GM19438 (cell line): ENCODE results near the gene MAPT.

Source experiments
- ATAC-seq: cut with Tn5 transposase; IDR thresholded peaks from one replicate; pipeline ENCODE4 v1.9.1; 2021; ENCODE audit warnings: low read depth; ENCODE audit not compliant: unreplicated experiment

The MAPT gene

DNA sequence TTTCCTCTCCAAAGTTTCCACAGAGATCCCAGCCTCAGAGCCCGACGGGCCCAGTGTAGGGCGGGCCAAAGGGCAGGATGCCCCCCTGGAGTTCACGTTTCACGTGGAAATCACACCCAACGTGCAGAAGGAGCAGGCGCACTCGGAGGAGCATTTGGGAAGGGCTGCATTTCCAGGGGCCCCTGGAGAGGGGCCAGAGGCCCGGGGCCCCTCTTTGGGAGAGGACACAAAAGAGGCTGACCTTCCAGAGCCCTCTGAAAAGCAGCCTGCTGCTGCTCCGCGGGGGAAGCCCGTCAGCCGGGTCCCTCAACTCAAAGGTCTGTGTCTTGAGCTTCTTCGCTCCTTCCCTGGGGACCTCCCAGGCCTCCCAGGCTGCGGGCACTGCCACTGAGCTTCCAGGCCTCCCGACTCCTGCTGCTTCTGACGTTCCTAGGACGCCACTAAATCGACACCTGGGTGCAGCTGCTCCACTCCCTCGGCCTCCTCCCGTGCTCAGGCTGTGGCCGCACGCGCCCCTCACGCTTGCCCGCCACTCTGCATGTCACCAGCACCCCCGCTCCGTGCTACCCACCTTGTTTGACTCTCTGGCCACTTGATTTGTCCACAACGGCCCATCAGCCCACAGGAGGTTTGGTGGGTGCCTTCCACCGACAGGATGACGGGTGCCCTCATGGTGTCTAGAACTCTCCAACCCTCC, 89.4 kb downstream of the MAPT start:
- ATAC-seq: no peak

DNA sequence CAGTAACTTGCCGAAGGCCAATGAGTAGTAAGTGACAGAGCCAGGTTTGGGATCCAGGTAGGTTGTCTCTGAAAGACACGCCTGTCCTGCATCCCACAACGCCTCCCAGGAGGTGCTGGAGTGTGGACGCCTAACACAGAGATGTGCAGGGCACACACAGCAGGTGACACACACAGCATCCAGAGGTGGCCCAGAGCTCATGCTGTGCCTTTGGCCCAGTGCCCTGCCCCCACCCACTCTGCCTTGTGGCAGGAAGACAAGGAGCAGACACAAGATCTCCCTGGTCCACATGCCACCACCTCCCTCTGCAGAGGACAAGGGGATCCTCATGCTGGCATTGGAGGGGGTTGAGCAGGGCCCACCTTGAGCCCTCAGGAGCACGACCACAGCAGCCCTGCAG, 90.0 kb downstream of the MAPT start:
- no peak for ATAC-seq

GRCh38 chr17:45985447-45985846, 91.1 kb downstream of the MAPT start:
- ATAC-seq: no peak

- no peak for ATAC-seq
Observed at GRCh38 chr17:45986056-45986455, 91.7 kb downstream of the MAPT start.

GRCh38 chr17:45987706-45988105, 93.4 kb downstream of the MAPT start:
- no peak for ATAC-seq

GRCh38 chr17:45989759-45990158, 95.4 kb downstream of the MAPT start:
- ATAC-seq: no peak

GRCh38 chr17:45990886-45991285, 96.5 kb downstream of the MAPT start:
- ATAC-seq: no peak

- ATAC-seq: no peak
Observed at GRCh38 chr17:45991341-45991740, 97.0 kb downstream of the MAPT start.

- ATAC-seq: no peak
Observed at GRCh38 chr17:45992175-45992574, 97.8 kb downstream of the MAPT start.

DNA sequence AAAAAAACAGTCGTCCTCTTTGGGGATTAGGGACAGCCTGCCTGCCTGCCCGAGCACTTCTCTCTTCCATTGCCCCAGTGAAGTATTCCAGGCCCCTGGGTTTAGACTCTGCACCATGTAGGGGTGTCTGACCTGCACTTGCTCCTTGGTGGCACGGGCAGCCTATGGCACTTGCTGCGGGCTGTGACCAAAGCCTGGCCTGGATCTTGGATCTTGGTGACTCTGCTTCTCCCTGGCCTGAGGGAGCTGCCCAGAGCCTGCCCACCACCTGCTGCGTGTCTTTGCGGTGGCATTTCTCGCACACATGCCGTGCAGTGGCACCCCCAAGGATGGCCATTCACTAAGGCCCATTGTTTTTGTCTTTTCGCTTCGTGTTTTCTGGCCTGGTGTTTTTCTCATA, 98.5 kb downstream of the MAPT start:
- no peak for ATAC-seq

- no peak for ATAC-seq
Observed at GRCh38 chr17:45993962-45994627, 99.7 kb downstream of the MAPT start.

DNA sequence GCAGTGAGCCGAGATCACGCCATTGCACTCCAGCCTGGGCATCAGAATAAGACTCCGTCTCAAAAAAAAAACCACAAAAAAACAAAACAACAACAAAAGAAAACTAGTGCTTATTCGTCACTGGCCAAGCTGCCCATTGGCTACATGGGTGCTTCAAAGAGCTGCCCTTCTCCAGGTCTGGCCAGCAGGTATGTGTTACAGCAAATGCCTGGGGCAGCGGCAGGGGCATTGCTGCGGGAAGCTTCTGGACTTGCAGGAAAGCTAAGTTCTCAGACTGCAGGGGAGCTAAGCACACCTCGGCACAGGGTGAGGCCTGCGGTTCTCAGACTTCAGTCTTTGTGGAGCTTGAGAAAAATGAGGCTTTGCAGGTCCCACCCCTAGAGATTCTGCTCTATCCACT, 100.6 kb downstream of the MAPT start:
- ATAC-seq: no peak

GRCh38 chr17:45995627-45996270, 101.4 kb downstream of the MAPT start:
- no peak for ATAC-seq

DNA sequence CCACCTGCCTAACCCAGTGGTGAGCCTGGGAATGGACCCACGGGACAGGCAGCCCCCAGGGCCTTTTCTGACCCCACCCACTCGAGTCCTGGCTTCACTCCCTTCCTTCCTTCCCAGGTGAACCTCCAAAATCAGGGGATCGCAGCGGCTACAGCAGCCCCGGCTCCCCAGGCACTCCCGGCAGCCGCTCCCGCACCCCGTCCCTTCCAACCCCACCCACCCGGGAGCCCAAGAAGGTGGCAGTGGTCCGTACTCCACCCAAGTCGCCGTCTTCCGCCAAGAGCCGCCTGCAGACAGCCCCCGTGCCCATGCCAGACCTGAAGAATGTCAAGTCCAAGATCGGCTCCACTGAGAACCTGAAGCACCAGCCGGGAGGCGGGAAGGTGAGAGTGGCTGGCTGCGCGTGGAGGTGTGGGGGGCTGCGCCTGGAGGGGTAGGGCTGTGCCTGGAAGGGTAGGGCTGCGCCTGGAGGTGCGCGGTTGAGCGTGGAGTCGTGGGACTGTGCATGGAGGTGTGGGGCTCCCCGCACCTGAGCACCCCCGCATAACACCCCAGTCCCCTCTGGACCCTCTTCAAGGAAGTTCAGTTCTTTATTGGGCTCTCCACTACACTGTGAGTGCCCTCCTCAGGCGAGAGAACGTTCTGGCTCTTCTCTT, 102.1 kb downstream of the MAPT start:
- no peak for ATAC-seq

GRCh38 chr17:45997166-45997565, 102.8 kb downstream of the MAPT start:
- no peak for ATAC-seq

DNA sequence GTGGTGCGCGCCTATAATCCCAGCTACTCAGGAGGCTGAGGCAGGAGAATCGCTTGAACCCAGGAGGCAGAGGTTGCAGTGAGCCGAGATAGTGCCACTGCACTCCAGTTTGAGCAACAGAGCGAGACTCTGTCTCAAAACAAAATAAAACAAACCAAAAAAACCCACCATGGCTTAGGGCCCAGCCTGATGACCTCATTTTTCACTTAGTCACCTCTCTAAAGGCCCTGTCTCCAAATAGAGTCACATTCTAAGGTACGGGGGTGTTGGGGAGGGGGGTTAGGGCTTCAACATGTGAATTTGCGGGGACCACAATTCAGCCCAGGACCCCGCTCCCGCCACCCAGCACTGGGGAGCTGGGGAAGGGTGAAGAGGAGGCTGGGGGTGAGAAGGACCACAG, 103.3 kb downstream of the MAPT start:
- ATAC-seq: no peak

GRCh38 chr17:45998987-45999899, 104.9 kb downstream of the MAPT start, which contains the start of gene STH:
STH (plus strand) TSS chr17:45999250; CDS start chr17:45999280, 30 bp downstream.
- no peak for ATAC-seq

GRCh38 chr17:45999900-46000290, 105.5 kb downstream of the MAPT start:
- no peak for ATAC-seq

DNA sequence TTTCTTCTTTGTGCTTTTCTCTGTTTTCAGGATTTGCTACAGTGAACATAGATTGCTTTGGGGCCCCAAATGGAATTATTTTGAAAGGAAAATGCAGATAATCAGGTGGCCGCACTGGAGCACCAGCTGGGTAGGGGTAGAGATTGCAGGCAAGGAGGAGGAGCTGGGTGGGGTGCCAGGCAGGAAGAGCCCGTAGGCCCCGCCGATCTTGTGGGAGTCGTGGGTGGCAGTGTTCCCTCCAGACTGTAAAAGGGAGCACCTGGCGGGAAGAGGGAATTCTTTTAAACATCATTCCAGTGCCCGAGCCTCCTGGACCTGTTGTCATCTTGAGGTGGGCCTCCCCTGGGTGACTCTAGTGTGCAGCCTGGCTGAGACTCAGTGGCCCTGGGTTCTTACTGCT, 105.9 kb downstream of the MAPT start:
- ATAC-seq: no peak

- ATAC-seq: no peak
Observed at GRCh38 chr17:46000757-46001156, 106.4 kb downstream of the MAPT start.
